ENCODE data around the gene HOXB9. TPM values are rescaled to one million over a fixed set of nuclear protein-coding genes. Genes with fewer than 3 reads are reported as not detected.

HOXB9 gene
- total RNA-seq, 1 experiment from 2014 or later = 65.9 TPM

GRCh38 chr17:48596000-48596734, 30.0 kb downstream of the HOXB9 start:
- ATAC-seq (peak; percentile 2), DNase-seq (ENCODE audit: low read depth, low spot score) (no peak)
- H3K4me1 ChIP-seq (ENCODE audit: control insufficient read depth, insufficient read depth, low read length) = peaks cover 62% of the 10 kb centered on the region
- CTCF ChIA-PET = no interaction called here
- H3K36me3 ChIP-seq (ENCODE audit: control insufficient read depth, insufficient read depth, low read length) = no peaks in the 10 kb centered on the region; the same call in 1 of the 2 replicates
- no peaks in the 10 kb centered on the region for H3K27me3 ChIP-seq (ENCODE audit: control insufficient read depth, insufficient read depth, low read length)
- TF ChIP-seq POLR2AphosphoS5 (IDR thresholded peaks at IDR 0.05; ENCODE audit: low read depth, low read length) (peak; percentile 56; the same call in 1 of the 2 replicates), CTCF (IDR thresholded peaks at IDR 0.05) (no peak), REST (IDR thresholded peaks at IDR 0.05; ENCODE audit: insufficient read depth in 1 of 2, low read depth in 2 of 2, low read length in 1 of 2) (no peak), TCF7L2 (IDR thresholded peaks at IDR 0.05; ENCODE audit: low read depth, low read length) (peak; percentile 51; the same call in 1 of the 2 replicates), SIN3A (IDR thresholded peaks at IDR 0.05; ENCODE audit: borderline replicate concordance, insufficient read depth, low read depth, low read length) (peak; percentile 74; the same call in 1 of the 2 replicates)
- peak overlapping the region; percentile 70 to 99 for H3K4me3 ChIP-seq (ENCODE audit: low read depth in 2 of 2, low read length in 2 of 2)
- in situ Hi-C loops (cut with HindIII; ENCODE audit: low pct_unique_long_range_greater_than_20kb, low sequenced_read_pairs) (no loop called here), intact Hi-C loops (cut with micrococcal nuclease; ENCODE audit: unreplicated experiment) (no loop called here)
- BruUV-seq (replicated peaks) = no TSS peak
- POLR2A ChIA-PET = interaction anchor here (0.8 kb wide), 2 partner anchors 8 to 18 kb away, joined by 10 to 13 read pairs; partner anchors contain the start of gene HOXB6
- H3K9me3 ChIP-seq (ENCODE audit: control insufficient read depth, insufficient read depth, low read depth, low read length) = no peaks in the 10 kb centered on the region
- H3K27ac ChIP-seq (ENCODE audit: low read length) = peak overlapping the region; percentile 99

GRCh38 chr17:48595278-48595999, 30.7 kb downstream of the HOXB9 start:
- ChIA-PET CTCF (interaction anchor here (1.4 kb wide), 1 partner anchor 14 kb away, joined by 4 read pairs; no protein-coding TSS in a partner anchor), POLR2A (interaction anchor here (0.6 to 1.0 kb wide), 3 partner anchors 12 to 40 kb away, joined by 3 to 10 read pairs (median 4); no protein-coding TSS in a partner anchor)
- in situ Hi-C loops (cut with HindIII; ENCODE audit: low pct_unique_long_range_greater_than_20kb, low sequenced_read_pairs) = no loop called here

More at GRCh38 chr17:48595278-48595999, 30.7 kb downstream of the HOXB9 start:
- H3K36me3 ChIP-seq (ENCODE audit: control insufficient read depth, insufficient read depth, low read length) = no peaks in the 10 kb centered on the region; the same call in 1 of the 2 replicates
- no peaks in the 10 kb centered on the region for H3K27me3 ChIP-seq (ENCODE audit: control insufficient read depth, insufficient read depth, low read length)
- peak overlapping the region; percentile 99 for H3K27ac ChIP-seq (ENCODE audit: low read length)
- DNase-seq (ENCODE audit: low read depth, low spot score) (no peak), ATAC-seq (no peak)
- TF ChIP-seq TCF7L2 (IDR thresholded peaks at IDR 0.05; ENCODE audit: low read depth, low read length) = no peak
- no peak for TF ChIP-seq SIN3A (IDR thresholded peaks at IDR 0.05; ENCODE audit: borderline replicate concordance, insufficient read depth, low read depth, low read length)
- H3K4me1 ChIP-seq (ENCODE audit: control insufficient read depth, insufficient read depth, low read length) = peaks cover 66% of the 10 kb centered on the region
- H3K4me3 ChIP-seq (ENCODE audit: low read depth in 2 of 2, low read length in 2 of 2) = peak overlapping the region; percentile 70 to 99
- no TSS peak for BruUV-seq (replicated peaks)
- no peaks in the 10 kb centered on the region for H3K9me3 ChIP-seq (ENCODE audit: control insufficient read depth, insufficient read depth, low read depth, low read length)
- intact Hi-C loops (cut with micrococcal nuclease; ENCODE audit: unreplicated experiment) = no loop called here

All from Panc1 (cell line).